Stimulated activated CD8-positive, alpha-beta memory T cell treated with anti-CD3 and anti-CD28 coated beads, Interleukin-2, amount 100 ng/mL, for 1 hour (primary cell): ENCODE measurements around the gene INSYN2A.

Experiments
- DNase-seq, 2 donors: peaks; one replicate each; pipeline ENCODE4 v3.0.0-alpha.2; 2020; ENCODE audit warnings: low read depth in 2 of 2

The INSYN2A gene

DNA sequence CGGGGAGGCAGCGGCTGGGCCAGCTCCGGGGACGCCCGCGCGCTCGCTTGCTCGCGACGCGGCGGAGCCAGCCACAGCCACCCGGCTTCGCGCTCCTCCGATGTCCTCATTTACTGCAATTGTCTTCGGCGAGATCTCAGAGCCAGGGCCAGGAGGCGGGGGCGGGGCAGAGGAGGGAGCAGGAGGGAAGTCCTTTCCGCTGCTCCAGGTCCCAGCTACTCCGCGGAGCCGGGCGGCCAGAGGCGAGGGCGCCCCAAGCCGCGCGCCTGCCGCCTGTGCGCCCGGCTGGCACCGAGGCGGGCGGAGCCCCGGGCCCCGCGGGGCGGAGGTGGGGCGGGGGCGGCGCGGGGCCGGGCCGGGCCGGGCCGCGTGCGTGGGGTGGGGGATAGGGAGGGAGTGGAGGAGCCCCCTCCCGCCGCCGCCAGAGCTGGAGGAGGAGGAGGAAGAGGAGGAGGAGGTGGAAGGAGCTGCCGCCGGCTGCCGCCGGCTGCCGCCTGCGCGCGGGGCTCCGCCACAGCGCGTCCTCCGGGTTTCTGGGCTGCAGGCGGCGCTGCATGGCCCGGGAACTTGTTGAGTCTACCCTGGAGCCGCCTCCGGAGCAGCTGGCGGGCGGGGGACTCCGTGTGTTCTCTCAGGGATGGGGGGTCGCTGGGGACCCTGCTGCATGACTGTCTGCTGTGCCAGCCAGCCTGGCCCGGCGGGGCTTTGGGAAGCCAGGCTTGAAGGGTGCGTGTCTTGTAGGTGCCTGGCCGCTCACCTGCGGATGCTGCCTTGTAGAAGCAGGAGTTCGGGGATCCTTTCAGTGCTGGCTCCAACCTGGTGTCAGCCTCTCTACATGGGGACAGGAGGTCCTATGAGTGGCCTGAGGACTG is at the start of gene INSYN2A:
Gene INSYN2A, minus strand, starts transcription at position 310 of the 872 bp plus-strand sequence. CDS start 20,196 bp downstream, outside the sequence.
- DNase-seq = no peak

DNA sequence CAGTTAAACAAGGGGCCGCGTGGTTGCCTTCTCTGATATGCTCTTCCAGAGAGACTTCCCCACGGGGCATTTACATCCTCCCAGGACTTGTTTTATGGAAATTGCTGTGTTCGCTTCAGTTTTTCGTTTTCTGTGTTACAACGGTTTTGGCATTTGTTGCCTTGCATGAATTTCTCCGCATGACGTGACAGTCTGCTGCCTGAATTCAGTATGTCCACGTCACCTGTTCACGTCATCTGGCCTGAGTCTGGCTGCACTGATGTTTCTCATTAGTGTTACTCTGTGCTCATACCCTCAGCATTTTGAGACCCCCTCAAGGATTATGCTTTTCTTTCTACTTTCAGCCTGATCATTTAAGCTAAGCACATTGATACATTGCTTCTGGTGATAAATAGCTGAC is 49.1 kb upstream of the INSYN2A start:
- DNase-seq = no peak

DNA sequence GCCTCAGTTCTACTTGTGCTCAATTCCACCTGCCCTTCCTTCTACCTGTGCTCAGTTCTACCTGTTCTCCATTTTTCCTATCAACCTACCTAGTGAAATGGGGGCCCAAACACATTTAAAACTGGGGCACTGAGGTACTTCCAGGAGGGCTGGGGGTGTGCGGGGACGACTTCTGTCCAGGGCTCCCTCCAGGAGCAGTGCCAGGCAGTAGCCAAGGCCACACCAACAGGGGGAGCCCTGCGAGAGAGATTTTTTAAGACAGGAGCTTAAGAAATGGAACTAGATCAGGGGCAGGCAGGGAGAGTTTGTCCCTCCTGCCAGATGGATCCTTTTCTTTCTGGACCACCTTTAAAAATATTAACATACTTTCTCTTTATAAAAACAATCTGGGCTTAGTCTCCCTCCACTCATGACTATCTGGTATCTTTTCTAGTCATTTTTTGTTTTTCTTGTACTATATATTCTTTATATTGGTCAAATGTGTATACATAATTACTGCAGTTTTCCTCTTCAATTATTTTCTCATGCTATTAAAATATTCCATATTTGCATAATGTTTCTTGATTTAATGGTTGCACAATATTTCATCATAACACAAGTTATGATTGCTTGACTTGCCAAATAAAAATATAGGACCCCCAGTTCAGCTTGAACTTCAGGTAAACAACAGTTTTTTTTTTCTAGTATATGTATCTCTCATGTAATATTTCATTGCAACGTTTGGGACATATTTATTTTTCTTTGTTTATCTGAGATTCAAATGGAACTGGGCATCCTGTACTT is 47.3 kb upstream of the INSYN2A start:
- DNase-seq = peak in 1 of 2 donors; percentile 9

DNA sequence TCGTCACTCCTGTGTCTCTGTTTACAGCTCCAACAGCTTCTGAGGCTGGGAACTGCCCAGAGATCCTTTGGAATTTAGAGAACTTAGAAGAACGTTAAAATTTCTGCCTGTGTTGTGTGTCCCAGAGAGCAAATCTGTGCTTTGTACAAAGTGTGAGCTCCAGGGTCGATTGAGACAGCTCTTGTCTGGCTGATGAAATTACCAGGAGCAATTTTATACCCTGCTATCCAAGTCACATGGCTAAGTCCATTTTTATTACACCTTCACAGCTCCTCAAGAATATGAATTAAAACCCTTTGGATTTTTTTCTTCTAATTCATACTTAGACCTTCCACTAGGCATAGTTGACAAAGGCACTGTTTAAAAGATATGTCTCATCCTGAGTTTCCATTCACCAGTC is 46.5 kb upstream of the INSYN2A start:
- DNase-seq = no peak

- DNase-seq = no peak
Measured at GRCh38 chr10:127236266-127236665, 39.9 kb upstream of the INSYN2A start.

- no peak for DNase-seq
Measured at GRCh38 chr10:127234306-127234800, 38.0 kb upstream of the INSYN2A start.

DNA sequence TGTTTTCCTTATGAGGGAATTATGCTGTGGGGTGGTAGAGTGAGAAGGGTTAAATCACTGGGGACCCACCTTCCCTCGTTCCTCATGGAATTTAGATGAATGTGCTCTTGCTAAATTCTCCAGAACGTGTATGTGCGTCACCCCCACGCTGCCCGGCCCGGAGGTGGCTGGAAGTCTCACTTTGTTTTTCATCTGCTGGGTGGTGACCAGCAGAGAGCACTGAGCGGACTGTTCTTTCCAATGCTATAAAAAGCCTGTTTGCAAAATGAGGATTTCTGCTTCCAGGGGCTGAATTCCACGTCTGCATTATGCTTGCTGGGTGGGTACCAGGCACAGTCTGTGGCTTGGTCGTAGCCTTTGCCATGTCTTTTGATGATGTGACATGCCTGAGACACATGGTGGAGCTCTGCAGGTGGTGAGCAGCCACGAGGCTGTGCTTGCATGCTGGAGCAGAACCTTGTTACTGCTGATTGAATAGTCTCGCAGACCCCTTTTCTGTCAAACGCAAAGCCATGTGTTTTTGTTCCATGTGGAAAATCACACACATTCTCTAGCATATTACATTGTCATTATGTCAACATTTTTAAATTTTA is 31.9 kb upstream of the INSYN2A start:
- no peak for DNase-seq

- DNase-seq = no peak
Measured at GRCh38 chr10:127227663-127228062, 31.3 kb upstream of the INSYN2A start.

DNA sequence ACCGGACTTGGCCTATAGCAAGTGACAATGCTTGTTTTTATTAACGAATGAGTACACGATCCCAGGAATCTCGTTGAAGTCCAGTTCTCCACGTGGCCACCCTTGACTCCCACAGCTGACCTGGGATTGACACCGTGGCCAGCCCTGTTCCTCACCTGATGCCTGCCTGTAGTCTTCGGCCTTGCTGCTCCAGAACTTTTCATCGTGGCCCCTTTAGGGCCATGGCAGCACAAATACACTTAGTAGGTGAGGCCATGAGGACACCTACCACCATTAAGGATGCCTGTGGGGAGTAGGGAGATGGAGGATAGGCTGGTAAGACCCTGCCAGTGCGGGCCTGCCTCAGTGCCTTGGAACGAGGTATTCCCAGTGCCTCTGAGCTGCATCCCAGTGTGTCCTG is 30.6 kb upstream of the INSYN2A start:
- DNase-seq = no peak

GRCh38 chr10:127221281-127221680 is 24.9 kb upstream of the INSYN2A start:
- no peak for DNase-seq

GRCh38 chr10:127218658-127219057 is 22.3 kb upstream of the INSYN2A start:
- no peak for DNase-seq

DNA sequence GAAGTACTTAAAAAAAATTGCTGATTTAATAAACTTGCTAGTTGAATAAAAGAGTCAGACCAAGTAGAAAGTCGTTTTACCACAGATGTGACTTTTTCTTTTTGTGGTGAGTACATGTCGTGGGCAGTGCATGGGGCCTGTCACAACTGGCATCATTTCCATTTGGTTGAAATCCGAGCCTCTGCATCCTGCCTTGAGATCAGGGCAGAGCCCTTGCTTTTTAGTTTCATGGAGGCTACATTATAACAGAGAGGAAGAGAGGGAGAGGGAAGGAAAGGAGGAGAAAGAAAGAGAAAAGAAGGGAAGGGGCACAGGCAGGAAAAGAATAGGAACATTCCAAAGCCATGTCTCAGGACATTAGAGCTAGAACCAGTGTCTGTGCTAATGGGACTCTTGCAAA is 20.4 kb upstream of the INSYN2A start:
- no peak for DNase-seq

GRCh38 chr10:127216274-127216673 is 19.9 kb upstream of the INSYN2A start:
- DNase-seq = no peak

GRCh38 chr10:127215866-127216265 is 19.5 kb upstream of the INSYN2A start:
- no peak for DNase-seq

- DNase-seq = no peak
Measured at GRCh38 chr10:127210936-127211466, 14.6 kb upstream of the INSYN2A start.

DNA sequence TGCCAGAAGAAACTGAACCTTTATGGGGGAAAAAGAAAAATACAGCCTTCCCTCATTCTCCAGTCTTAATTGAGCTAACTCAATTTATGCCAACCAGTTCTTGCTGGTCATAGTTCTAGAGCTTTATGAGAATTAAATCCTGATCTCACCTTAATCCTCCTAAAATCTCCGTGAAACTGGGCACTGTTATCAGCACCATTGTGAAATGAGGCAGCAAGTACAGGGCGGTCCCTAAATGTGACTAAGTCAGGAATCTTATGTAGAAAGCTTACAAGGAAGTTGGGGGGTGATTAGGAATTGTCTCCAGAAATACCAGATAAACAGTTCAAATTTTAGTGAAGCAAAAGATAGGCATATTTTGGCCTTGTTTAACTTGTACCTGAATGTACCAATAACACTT is 10.7 kb upstream of the INSYN2A start:
- DNase-seq = no peak

- no peak for DNase-seq
Measured at GRCh38 chr10:127203067-127203466, 6.7 kb upstream of the INSYN2A start.

DNA sequence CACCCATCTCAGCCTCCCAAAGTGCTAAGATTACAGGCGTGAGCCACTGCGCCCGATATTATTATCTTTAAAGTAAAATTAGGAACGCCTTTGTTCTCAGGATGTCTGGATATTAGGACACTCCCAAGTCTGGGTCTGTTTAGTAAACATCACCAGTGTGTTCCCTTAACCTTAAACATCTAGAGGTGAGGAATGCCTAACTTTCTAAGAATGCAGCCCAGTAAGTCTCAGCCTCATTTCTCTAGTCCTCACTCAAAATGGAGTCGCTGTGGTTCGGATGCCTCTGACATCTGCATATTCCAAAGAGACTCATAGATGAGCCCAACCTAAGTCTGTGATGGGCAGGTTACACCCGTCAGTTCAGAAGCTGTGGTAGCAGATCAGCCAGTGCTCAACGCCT is 4.3 kb upstream of the INSYN2A start:
- no peak for DNase-seq

- no peak for DNase-seq
Measured at GRCh38 chr10:127198721-127199120, 2.3 kb upstream of the INSYN2A start.

GRCh38 chr10:127198307-127198706 is 1.9 kb upstream of the INSYN2A start:
- DNase-seq = no peak

- no peak for DNase-seq
Measured at GRCh38 chr10:127197154-127197432, 702 bp upstream of the INSYN2A start.

DNA sequence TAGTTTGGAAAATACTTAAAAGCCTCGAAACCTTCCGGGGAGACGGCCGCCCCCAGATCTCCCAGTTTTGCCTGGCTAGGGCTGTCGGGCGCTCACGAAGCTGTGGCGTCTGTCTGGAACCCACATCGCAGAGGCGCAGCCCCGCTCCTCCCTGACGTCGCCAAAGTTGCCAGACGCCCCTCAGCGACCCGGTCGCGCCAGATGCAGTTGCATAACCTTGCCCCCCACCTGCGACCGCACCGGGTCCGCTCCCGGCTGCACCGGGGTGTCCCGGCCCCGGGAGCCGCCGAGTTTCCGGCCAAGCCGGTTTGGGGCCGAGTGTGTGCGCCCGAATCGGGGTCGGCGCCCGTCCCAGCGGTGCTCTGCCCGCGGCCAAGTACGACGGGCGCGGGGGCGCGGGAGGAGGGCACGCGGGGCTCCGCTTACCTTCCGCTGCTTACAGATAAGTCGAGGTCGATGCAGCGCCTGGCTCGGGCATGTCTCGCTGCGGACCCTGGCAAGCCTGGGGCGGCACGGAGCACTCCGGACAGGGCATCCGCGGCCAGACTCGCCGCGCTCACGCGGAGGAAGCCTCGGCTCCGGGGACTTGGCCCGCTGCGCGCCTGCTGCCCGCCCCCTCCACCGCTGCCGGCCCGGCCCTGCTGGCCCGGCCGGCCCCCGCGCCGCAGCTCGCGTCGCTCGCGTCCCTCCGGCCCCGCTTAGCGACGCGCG is 665 bp downstream of the INSYN2A start:
- no peak for DNase-seq
